ENCODE results near the gene SEMA4B. TPM values are rescaled to one million over a fixed set of nuclear protein-coding genes. Genes with fewer than 3 reads are reported as not detected.

SEMA4B gene
- total and polyA plus RNA-seq, 9 of the 15 experiments (the other 6 are each of a cell fraction or from before 2014, with no cell fraction given): 1.3 to 33.6 (median 11.0) TPM

DNA sequence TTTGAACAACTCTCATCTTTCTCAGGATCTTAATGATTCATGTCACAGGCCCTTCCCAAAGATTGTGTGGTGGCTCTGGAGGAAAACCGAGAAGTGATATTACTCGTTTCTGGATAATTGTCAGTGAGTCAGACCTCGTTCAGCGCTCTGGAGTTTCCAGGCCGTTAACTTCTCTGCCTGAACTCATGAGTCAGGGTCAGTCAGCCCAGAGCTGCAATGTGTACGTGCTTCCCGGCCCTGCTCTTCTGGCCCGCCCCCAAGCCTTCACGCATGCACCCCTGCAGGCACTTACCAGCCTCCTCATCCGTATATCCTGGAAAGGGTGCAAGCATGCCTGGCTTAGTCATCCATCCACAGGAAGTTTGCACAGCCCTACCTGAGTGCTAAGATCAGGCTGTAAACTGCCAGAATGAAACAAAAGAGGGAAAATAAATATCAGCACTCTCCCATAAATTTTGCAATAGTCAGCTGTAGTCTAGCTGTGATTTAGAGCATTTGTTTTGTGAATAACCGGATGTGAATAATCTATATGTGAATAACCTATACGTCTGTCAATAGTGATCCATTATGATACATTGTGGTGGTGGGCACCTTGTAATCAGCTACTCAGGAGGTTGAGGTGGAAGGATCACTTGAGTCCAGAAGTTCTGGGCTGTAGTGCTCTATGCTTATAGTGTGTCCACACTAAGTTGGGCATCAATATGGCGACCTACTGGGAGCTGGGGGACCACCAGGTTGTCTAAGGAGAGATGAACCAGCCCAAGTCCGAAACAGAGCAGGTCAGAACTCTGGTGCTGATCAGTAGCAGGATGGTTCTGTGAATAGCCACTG, 35.3 kb upstream of the SEMA4B start (continued):
- TF ChIP-seq, protein P1, sequence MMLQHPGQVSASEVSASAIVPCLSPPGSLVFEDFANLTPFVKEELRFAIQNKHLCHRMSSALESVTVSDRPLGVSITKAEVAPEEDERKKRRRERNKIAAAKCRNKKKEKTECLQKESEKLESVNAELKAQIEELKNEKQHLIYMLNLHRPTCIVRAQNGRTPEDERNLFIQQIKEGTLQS (IDR thresholded peaks at IDR 0.05): peak; percentile 87
- TF ChIP-seq, protein P1 (CRISPR knock-in tag; conservative IDR thresholded peaks at IDR 0.05): no peak
- TF ChIP-seq BRD9 (IDR thresholded peaks at IDR 0.05; ENCODE audit: low read depth, partially characterized antibody) (peak; percentile 29), NFIC (IDR thresholded peaks at IDR 0.05) (peak; percentile 33; the same call in 1 of the 2 replicates), ZBTB17 (CRISPR knock-in tag; IDR thresholded peaks at IDR 0.05) (peak; percentile 48; the same call in 1 of the 2 replicates), CXXC5 (CRISPR knock-in tag; IDR thresholded peaks at IDR 0.05) (peak; percentile 66), MECOM (CRISPR knock-in tag; IDR thresholded peaks at IDR 0.05) (no peak), CEBPB (tag; IDR thresholded peaks at IDR 0.05) (peak; percentile 72), ZNF124 (CRISPR knock-in tag; IDR thresholded peaks at IDR 0.05) (no peak), FOXJ2 (tag; IDR thresholded peaks at IDR 0.05) (no peak), EP400 (IDR thresholded peaks at IDR 0.05) (peak; percentile 32; the same call in 1 of the 2 replicates), L3MBTL2 (IDR thresholded peaks at IDR 0.05) (peak; percentile 62; the same call in 1 of the 2 replicates), NR1H2 (CRISPR knock-in tag; IDR thresholded peaks at IDR 0.05) (no peak), PHB2 (IDR thresholded peaks at IDR 0.05; ENCODE audit: low read depth) (no peak), CREM (IDR thresholded peaks at IDR 0.05; ENCODE audit: low read depth) (peak; percentile 57; the same call in 1 of the 2 replicates), ZNF12 (CRISPR knock-in tag; IDR thresholded peaks at IDR 0.05) (peak; percentile 100), MYC (IDR thresholded peaks at IDR 0.05; ENCODE audit: low read depth, low read length) (peak; percentile 56), MYC (CRISPR knock-in tag; IDR thresholded peaks at IDR 0.05; ENCODE audit: borderline replicate concordance, low read depth) (no peak), COPS2 (conservative IDR thresholded peaks at IDR 0.05) (no peak), NR2C1 (IDR thresholded peaks at IDR 0.05) (no peak), NR2C1 (tag; IDR thresholded peaks at IDR 0.05) (peak; percentile 23; the same call in 1 of the 2 replicates)
- TF ChIP-seq, protein P2, sequence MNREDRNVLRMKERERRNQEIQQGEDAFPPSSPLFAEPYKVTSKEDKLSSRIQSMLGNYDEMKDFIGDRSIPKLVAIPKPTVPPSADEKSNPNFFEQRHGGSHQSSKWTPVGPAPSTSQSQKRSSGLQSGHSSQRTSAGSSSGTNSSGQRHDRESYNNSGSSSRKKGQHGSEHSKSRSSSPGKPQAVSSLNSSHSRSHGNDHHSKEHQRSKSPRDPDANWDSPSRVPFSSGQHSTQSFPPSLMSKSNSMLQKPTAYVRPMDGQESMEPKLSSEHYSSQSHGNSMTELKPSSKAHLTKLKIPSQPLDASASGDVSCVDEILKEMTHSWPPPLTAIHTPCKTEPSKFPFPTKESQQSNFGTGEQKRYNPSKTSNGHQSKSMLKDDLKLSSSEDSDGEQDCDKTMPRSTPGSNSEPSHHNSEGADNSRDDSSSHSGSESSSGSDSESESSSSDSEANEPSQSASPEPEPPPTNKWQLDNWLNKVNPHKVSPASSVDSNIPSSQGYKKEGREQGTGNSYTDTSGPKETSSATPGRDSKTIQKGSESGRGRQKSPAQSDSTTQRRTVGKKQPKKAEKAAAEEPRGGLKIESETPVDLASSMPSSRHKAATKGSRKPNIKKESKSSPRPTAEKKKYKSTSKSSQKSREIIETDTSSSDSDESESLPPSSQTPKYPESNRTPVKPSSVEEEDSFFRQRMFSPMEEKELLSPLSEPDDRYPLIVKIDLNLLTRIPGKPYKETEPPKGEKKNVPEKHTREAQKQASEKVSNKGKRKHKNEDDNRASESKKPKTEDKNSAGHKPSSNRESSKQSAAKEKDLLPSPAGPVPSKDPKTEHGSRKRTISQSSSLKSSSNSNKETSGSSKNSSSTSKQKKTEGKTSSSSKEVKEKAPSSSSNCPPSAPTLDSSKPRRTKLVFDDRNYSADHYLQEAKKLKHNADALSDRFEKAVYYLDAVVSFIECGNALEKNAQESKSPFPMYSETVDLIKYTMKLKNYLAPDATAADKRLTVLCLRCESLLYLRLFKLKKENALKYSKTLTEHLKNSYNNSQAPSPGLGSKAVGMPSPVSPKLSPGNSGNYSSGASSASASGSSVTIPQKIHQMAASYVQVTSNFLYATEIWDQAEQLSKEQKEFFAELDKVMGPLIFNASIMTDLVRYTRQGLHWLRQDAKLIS (CRISPR knock-in tag; IDR thresholded peaks at IDR 0.05): 0 out of 2 replicates have a peak, but pooled peaks have one; percentile 50
- TF ChIP-seq, protein P3, sequence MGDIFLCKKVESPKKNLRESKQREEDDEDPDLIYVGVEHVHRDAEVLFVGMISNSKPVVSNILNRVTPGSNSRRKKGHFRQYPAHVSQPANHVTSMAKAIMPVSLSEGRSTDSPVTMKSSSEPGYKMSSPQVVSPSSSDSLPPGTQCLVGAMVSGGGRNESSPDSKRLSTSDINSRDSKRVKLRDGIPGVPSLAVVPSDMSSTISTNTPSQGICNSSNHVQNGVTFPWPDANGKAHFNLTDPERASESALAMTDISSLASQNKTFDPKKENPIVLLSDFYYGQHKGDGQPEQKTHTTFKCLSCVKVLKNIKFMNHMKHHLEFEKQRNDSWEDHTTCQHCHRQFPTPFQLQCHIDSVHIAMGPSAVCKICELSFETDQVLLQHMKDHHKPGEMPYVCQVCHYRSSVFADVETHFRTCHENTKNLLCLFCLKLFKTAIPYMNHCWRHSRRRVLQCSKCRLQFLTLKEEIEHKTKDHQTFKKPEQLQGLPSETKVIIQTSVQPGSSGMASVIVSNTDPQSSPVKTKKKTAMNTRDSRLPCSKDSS (IDR thresholded peaks at IDR 0.05; ENCODE audit: low read depth, partially characterized antibody): no peak
